GM12874 (cell line): Measurements from ENCODE around the gene ZMIZ1.

Experiments
- CTCF ChIP-seq: IDR thresholded peaks from 2 replicates; pipeline ENCODE4 v1.5.1; 2011; ENCODE audit warnings: low read depth, mild to moderate bottlenecking, control low read depth, low read length, moderate library complexity; ENCODE audit not compliant: insufficient read depth

The ZMIZ1 gene

GRCh38 chr10:79335470-79336235 lies 266.9 kb downstream of the ZMIZ1 start:
- TF ChIP-seq CTCF, result no peak

GRCh38 chr10:79336276-79336675 lies 267.5 kb downstream of the ZMIZ1 start:
- TF ChIP-seq CTCF, result no peak

- TF ChIP-seq CTCF, result no peak
These were observed 268.0 kb downstream of the ZMIZ1 start for GRCh38 chr10:79336739-79337138.

GRCh38 chr10:79339266-79339665 lies 270.5 kb downstream of the ZMIZ1 start:
- TF ChIP-seq CTCF, result no peak

- no peak for TF ChIP-seq CTCF
These were observed 272.0 kb downstream of the ZMIZ1 start for GRCh38 chr10:79340646-79341244.

- TF ChIP-seq CTCF, result no peak
These were observed 273.6 kb downstream of the ZMIZ1 start for GRCh38 chr10:79342295-79342761.

GRCh38 chr10:79342811-79343561 lies 274.2 kb downstream of the ZMIZ1 start:
- no peak for TF ChIP-seq CTCF
